ENCODE data around the gene SEPTIN2. TPM values are rescaled to one million over a fixed set of nuclear protein-coding genes. Genes with fewer than 3 reads are reported as not detected.
"Not testable (repeated sequence)": the region's sequence is repeated elsewhere in the genome, so short reads cannot be mapped to it uniquely, and the experiment has no call there.

The SEPTIN2 gene
- total RNA-seq, 1 donor from 2014 or later, result 187 TPM

GRCh38 chr2:241390301-241391206 is 74.8 kb downstream of the SEPTIN2 start:
- no peak for DNase-seq
- TF ChIP-seq CTCF (IDR thresholded peaks at IDR 0.05; ENCODE audit: borderline replicate concordance), result no peak
- Histone ChIP-seq H3K36me3 (peaks cover 9% of the 10 kb centered on the region), H3K27me3 (ENCODE audit: low read depth) (no peaks in the 10 kb centered on the region), H3K9me3 (replicated peaks) (no peaks in the 10 kb centered on the region), H3K4me3 (no peak overlapping the region), H3K4me1 (peaks cover 6% of the 10 kb centered on the region), H3K27ac (replicated peaks) (no peak overlapping the region)
- intact Hi-C loops (cut with micrococcal nuclease), result no loop called here

- intact Hi-C loops (cut with micrococcal nuclease), result no loop called here
- Histone ChIP-seq H3K9me3 (replicated peaks) (no peaks in the 10 kb centered on the region), H3K4me1 (peaks cover 6% of the 10 kb centered on the region), H3K4me3 (no peak overlapping the region), H3K27ac (replicated peaks) (no peak overlapping the region), H3K36me3 (peaks cover 9% of the 10 kb centered on the region), H3K27me3 (ENCODE audit: low read depth) (no peaks in the 10 kb centered on the region)
- DNase-seq, result no peak
- peak; percentile 42 for TF ChIP-seq CTCF (IDR thresholded peaks at IDR 0.05; ENCODE audit: borderline replicate concordance)
Measured at GRCh38 chr2:241391892-241392665, 76.4 kb downstream of the SEPTIN2 start.

- DNase-seq; H3K27ac ChIP-seq (replicated peaks); H3K36me3 ChIP-seq; H3K9me3 ChIP-seq (replicated peaks); H3K4me3 ChIP-seq; H3K27me3 ChIP-seq (ENCODE audit: low read depth); intact Hi-C loops (cut with micrococcal nuclease); H3K4me1 ChIP-seq: not testable (repeated sequence)
Measured at GRCh38 chr2:241392753-241393152, 77.0 kb downstream of the SEPTIN2 start.

- Histone ChIP-seq H3K4me1 (peaks cover 6% of the 10 kb centered on the region), H3K27me3 (ENCODE audit: low read depth) (no peaks in the 10 kb centered on the region), H3K36me3 (peaks cover 9% of the 10 kb centered on the region), H3K4me3 (no peak overlapping the region), H3K9me3 (replicated peaks) (no peaks in the 10 kb centered on the region), H3K27ac (replicated peaks) (no peak overlapping the region)
- TF ChIP-seq CTCF (IDR thresholded peaks at IDR 0.05; ENCODE audit: borderline replicate concordance), result no peak
- intact Hi-C loops (cut with micrococcal nuclease), result no loop called here
- DNase-seq, result no peak
Measured at GRCh38 chr2:241393524-241394196, 77.9 kb downstream of the SEPTIN2 start.

- intact Hi-C loops (cut with micrococcal nuclease); H3K9me3 ChIP-seq (replicated peaks); H3K4me3 ChIP-seq; H3K4me1 ChIP-seq; H3K27ac ChIP-seq (replicated peaks); H3K27me3 ChIP-seq (ENCODE audit: low read depth); H3K36me3 ChIP-seq; DNase-seq: not testable (repeated sequence)
Measured at GRCh38 chr2:241396809-241397208, 81.1 kb downstream of the SEPTIN2 start.

Measured in left ventricle myocardium inferior (tissue), 1 donor.